Smooth muscle cell (in vitro differentiated cells): Measurements from ENCODE around the gene HIRA. TPM values are rescaled to one million over a fixed set of nuclear protein-coding genes. Genes with fewer than 3 reads are reported as not detected.
A peak's percentile ranks its signal among the peaks of the same experiment; 100 is the strongest.

Experiments
- DNase-seq: peaks from one replicate; lab custom pipeline; 2025; ENCODE audit not compliant: unreplicated experiment; lab: John Stamatoyannopoulos, UW
- H2AFZ ChIP-seq: fragments of 200-600 bp; sonication (generic); 2 replicates; pipeline ENCODE4 v1.6.0; 2016; ENCODE audit warnings: antibody characterized with exemption, low read depth, mild to moderate bottlenecking
- H3F3A ChIP-seq: fragments of 200-600 bp; sonication (generic); 2 replicates; pipeline ENCODE4 v1.6.0; 2017; ENCODE audit warnings: antibody characterized with exemption, low read depth
- H3K27ac ChIP-seq: fragments of 200-600 bp; sonication (generic); 2 replicates; pipeline ENCODE4 v1.5.1; 2016; ENCODE audit warnings: low read depth, mild to moderate bottlenecking
- H3K27me3 ChIP-seq: fragments of 200-600 bp; sonication (generic); 2 replicates; pipeline ENCODE4 v1.6.1; 2016; ENCODE audit warnings: low read depth, mild to moderate bottlenecking
- H3K36me3 ChIP-seq: fragments of 200-600 bp; sonication (generic); 2 replicates; pipeline ENCODE4 v1.5.1; 2016; ENCODE audit warnings: low read depth
- H3K4me1 ChIP-seq: fragments of 200-600 bp; sonication (generic); 2 replicates; pipeline ENCODE4 v1.5.1; 2016; ENCODE audit warnings: low read depth
- H3K4me2 ChIP-seq: fragments of 200-600 bp; sonication (generic); 2 replicates; pipeline ENCODE4 v1.6.0; 2016; ENCODE audit warnings: mild to moderate bottlenecking
- H3K4me3 ChIP-seq: fragments of 200-600 bp; sonication (generic); 2 replicates; pipeline ENCODE4 v1.5.1; 2016; ENCODE audit warnings: mild to moderate bottlenecking
- H3K79me2 ChIP-seq: fragments of 200-600 bp; sonication (generic); 2 replicates; pipeline ENCODE4 v1.6.0; 2016; ENCODE audit warnings: low read depth, mild to moderate bottlenecking
- H3K9ac ChIP-seq: fragments of 200-600 bp; sonication (generic); 2 replicates; pipeline ENCODE4 v1.6.0; 2016; ENCODE audit warnings: low read depth
- H3K9me3 ChIP-seq: fragments of 200-600 bp; sonication (generic); replicated peaks from 2 replicates; pipeline ENCODE4 v1.5.1; 2016; ENCODE audit warnings: low read depth
- H4K20me1 ChIP-seq: fragments of 200-600 bp; sonication (generic); 2 replicates; pipeline ENCODE4 v1.6.0; 2016; ENCODE audit warnings: low read depth
- CTCF ChIP-seq: fragments of 200-600 bp; sonication (generic); IDR thresholded peaks from 2 replicates; pipeline ENCODE4 v1.5.1; 2017; ENCODE audit warnings: borderline replicate concordance, mild to moderate bottlenecking, antibody characterized with exemption; ENCODE audit not compliant: insufficient read depth, poor library complexity, severe bottlenecking
- WGBS: methylation state at CpG from one replicate; pipeline ENCODE4 v1.1.7; 2016; ENCODE audit warnings: low lambda C conversion rate; 5-methylcytosine and 5-hydroxymethylcytosine counted together
- polyA plus RNA-seq: library from polyadenylated mRNA; unstranded; fragments of >200 nt; fragmentation: Nextera tagmentation; extraction: Ambion mirVana; gene quantifications from 2 replicates; pipeline ENCODE4 v1.2.1, GENCODE V29; 2016
- total RNA-seq: library from RNA; depleted of rRNA; stranded (reverse); fragments of >200 nt; gene quantifications from 2 replicates; pipeline ENCODE4 v1.2.3, GENCODE V29; 2014

The HIRA gene
- total and polyA plus RNA-seq, 2 experiments from 2014 or later, result 7.3 to 8.7 TPM

- H3K9me3 ChIP-seq, result no peaks in the 10 kb centered on the region
- peak overlapping the region; percentile 82 for H3K9ac ChIP-seq
- no peak overlapping the region for H3K4me3 ChIP-seq
- 37% methylated on average over 5 of the region's 5 CpGs for WGBS
- peaks cover 42% of the 10 kb centered on the region for H3K4me1 ChIP-seq
- H3K4me2 ChIP-seq, result peak overlapping the region; percentile 98
- H4K20me1 ChIP-seq, result peaks cover 7% of the 10 kb centered on the region
- no peak for DNase-seq
- TF ChIP-seq CTCF, result no peak
- no peaks in the 10 kb centered on the region for H3K27me3 ChIP-seq
- peak overlapping the region; percentile 91 for H3K27ac ChIP-seq
- peaks cover 27% of the 10 kb centered on the region for H3F3A ChIP-seq
- H3K79me2 ChIP-seq, result no peaks in the 10 kb centered on the region
- no peak overlapping the region for H2AFZ ChIP-seq
- H3K36me3 ChIP-seq, result no peaks in the 10 kb centered on the region
Observed at GRCh38 chr22:19289475-19290161, 141.9 kb downstream of the HIRA start.

- H2AFZ ChIP-seq, result no peak overlapping the region
- no peaks in the 10 kb centered on the region for H3K27me3 ChIP-seq
- H3F3A ChIP-seq, result peaks cover 27% of the 10 kb centered on the region
- TF ChIP-seq CTCF, result no peak
- peak overlapping the region; percentile 37 for H3K9ac ChIP-seq
- H3K79me2 ChIP-seq, result no peaks in the 10 kb centered on the region
- H3K27ac ChIP-seq, result peak overlapping the region; percentile 91
- no peak overlapping the region for H3K4me3 ChIP-seq
- H4K20me1 ChIP-seq, result peaks cover 12% of the 10 kb centered on the region
- DNase-seq, result no peak
- H3K9me3 ChIP-seq, result no peaks in the 10 kb centered on the region
- WGBS, result 20% methylated on average over 4 of the region's 4 CpGs
- peaks cover 42% of the 10 kb centered on the region for H3K4me1 ChIP-seq
- peak overlapping the region; percentile 68 for H3K4me2 ChIP-seq
- no peaks in the 10 kb centered on the region for H3K36me3 ChIP-seq
Observed at GRCh38 chr22:19287889-19288288, 143.6 kb downstream of the HIRA start.

GRCh38 chr22:19287076-19287707 lies 144.3 kb downstream of the HIRA start:
- no peaks in the 10 kb centered on the region for H3K79me2 ChIP-seq
- H3K27ac ChIP-seq, result peak overlapping the region; percentile 54
- H3F3A ChIP-seq, result peaks cover 27% of the 10 kb centered on the region
- no peak for DNase-seq
- no peaks in the 10 kb centered on the region for H3K36me3 ChIP-seq
- H2AFZ ChIP-seq, result no peak overlapping the region
- no peak for TF ChIP-seq CTCF
- peaks cover 42% of the 10 kb centered on the region for H3K4me1 ChIP-seq
- peak overlapping the region; percentile 37 for H3K9ac ChIP-seq
- H3K4me2 ChIP-seq, result peak overlapping the region; percentile 68
- H3K27me3 ChIP-seq, result no peaks in the 10 kb centered on the region
- 58% methylated on average over 5 of the region's 5 CpGs for WGBS
- peaks cover 12% of the 10 kb centered on the region for H4K20me1 ChIP-seq
- no peak overlapping the region for H3K4me3 ChIP-seq
- H3K9me3 ChIP-seq, result no peaks in the 10 kb centered on the region
